Stomach smooth muscle (tissue), 2 donors: ENCODE results near the gene PHYHIPL.
A peak's percentile ranks its signal among the peaks of the same experiment; 100 is the strongest.

ENCODE experiments used
- H3K27ac ChIP-seq: one replicate; pipeline ENCODE4 v1.7.0; 2013; ENCODE audit warnings: mild to moderate bottlenecking, low read length, inconsistent platforms
- H3K27me3 ChIP-seq, 2 donors: one replicate each; pipeline ENCODE4 v1.7.0; 2013; ENCODE audit warnings: low read length in 2 of 2; ENCODE audit not compliant: insufficient read depth in 2 of 2, control insufficient read depth in 1 of 2
- H3K36me3 ChIP-seq, 2 donors: one replicate each; pipeline ENCODE4 v1.7.0; 2013; ENCODE audit warnings: low read length in 2 of 2; ENCODE audit not compliant: control insufficient read depth in 2 of 2, insufficient read depth in 2 of 2
- H3K4me1 ChIP-seq: one replicate; pipeline ENCODE4 v1.7.0; 2013; ENCODE audit warnings: low read length; ENCODE audit not compliant: control insufficient read depth, insufficient read depth
- H3K4me3 ChIP-seq, 2 donors: one replicate each; pipeline ENCODE4 v1.7.0; 2013; ENCODE audit warnings: low read length in 2 of 2
- H3K9ac ChIP-seq, 2 donors: one replicate each; pipeline ENCODE4 v1.7.0; 2013; ENCODE audit warnings: low read length in 2 of 2, mild to moderate bottlenecking in 1 of 2
- H3K9me3 ChIP-seq, 2 donors: one replicate each; pipeline ENCODE4 v1.7.0; 2013; ENCODE audit warnings: low read length in 2 of 2; ENCODE audit not compliant: control insufficient read depth in 2 of 2
- donor health status: healthy.
- donor health status: Pancreatic carcinoma.

The PHYHIPL gene

GRCh38 chr10:59155556-59155955 lies 20.9 kb upstream of the PHYHIPL start:
- no peak overlapping the region for H3K9ac ChIP-seq
- no peaks in the 10 kb centered on the region for H3K9me3 ChIP-seq
- H3K4me1 ChIP-seq: no peaks in the 10 kb centered on the region
- H3K36me3 ChIP-seq: no peaks in the 10 kb centered on the region
- no peak overlapping the region for H3K4me3 ChIP-seq
- H3K27me3 ChIP-seq: no peaks in the 10 kb centered on the region
- no peak overlapping the region for H3K27ac ChIP-seq

GRCh38 chr10:59167512-59167911 lies 8.9 kb upstream of the PHYHIPL start:
- no peak overlapping the region for H3K27ac ChIP-seq
- H3K4me1 ChIP-seq: no peaks in the 10 kb centered on the region
- H3K27me3 ChIP-seq: no peaks in the 10 kb centered on the region
- H3K9ac ChIP-seq: no peak overlapping the region
- H3K9me3 ChIP-seq: peaks cover 0 to 4% of the 10 kb centered on the region in 2 donors
- no peak overlapping the region for H3K4me3 ChIP-seq
- H3K36me3 ChIP-seq: no peaks in the 10 kb centered on the region

GRCh38 chr10:59172567-59172966 lies 3.9 kb upstream of the PHYHIPL start:
- Histone ChIP-seq H3K36me3 (no peaks in the 10 kb centered on the region), H3K4me1 (peaks cover 7% of the 10 kb centered on the region), H3K27me3 (peaks cover 8 to 22% of the 10 kb centered on the region in 2 donors), H3K9ac (no peak overlapping the region), H3K9me3 (peaks cover 0 to 3% of the 10 kb centered on the region in 2 donors), H3K27ac (no peak overlapping the region), H3K4me3 (no peak overlapping the region)

- no peaks in the 10 kb centered on the region for H3K9me3 ChIP-seq
- peaks cover 8 to 28% of the 10 kb centered on the region in 2 donors for H3K27me3 ChIP-seq
- peaks cover 7% of the 10 kb centered on the region for H3K4me1 ChIP-seq
- H3K9ac ChIP-seq: no peak overlapping the region
- H3K27ac ChIP-seq: no peak overlapping the region
- no peaks in the 10 kb centered on the region for H3K36me3 ChIP-seq
- H3K4me3 ChIP-seq: no peak overlapping the region
Measured at GRCh38 chr10:59173414-59173813, 3.0 kb upstream of the PHYHIPL start.

GRCh38 chr10:59175538-59176240 lies 754 bp upstream of the PHYHIPL start:
- H3K36me3 ChIP-seq: no peaks in the 10 kb centered on the region
- no peaks in the 10 kb centered on the region for H3K9me3 ChIP-seq
- H3K4me3 ChIP-seq: peak overlapping the region; percentile 55 to 66
- H3K27me3 ChIP-seq: peaks cover 8 to 31% of the 10 kb centered on the region in 2 donors
- H3K4me1 ChIP-seq: peaks cover 7% of the 10 kb centered on the region
- no peak overlapping the region for H3K9ac ChIP-seq
- H3K27ac ChIP-seq: no peak overlapping the region

GRCh38 chr10:59177031-59177797 lies 771 bp downstream of the PHYHIPL start:
- no peak overlapping the region for H3K27ac ChIP-seq
- peaks cover 8 to 31% of the 10 kb centered on the region in 2 donors for H3K27me3 ChIP-seq
- H3K9ac ChIP-seq: no peak overlapping the region
- no peaks in the 10 kb centered on the region for H3K9me3 ChIP-seq
- peak overlapping the region; percentile 55 to 66 for H3K4me3 ChIP-seq
- peaks cover 7% of the 10 kb centered on the region for H3K4me1 ChIP-seq
- H3K36me3 ChIP-seq: no peaks in the 10 kb centered on the region

GRCh38 chr10:59177836-59178235 lies 1.4 kb downstream of the PHYHIPL start:
- Histone ChIP-seq H3K9ac (no peak overlapping the region), H3K4me3 (no peak overlapping the region), H3K4me1 (peaks cover 7% of the 10 kb centered on the region), H3K9me3 (no peaks in the 10 kb centered on the region), H3K27me3 (peaks cover 8 to 31% of the 10 kb centered on the region in 2 donors), H3K36me3 (no peaks in the 10 kb centered on the region), H3K27ac (no peak overlapping the region)

- Histone ChIP-seq H3K9me3 (no peaks in the 10 kb centered on the region), H3K36me3 (no peaks in the 10 kb centered on the region), H3K9ac (no peak overlapping the region), H3K4me1 (peaks cover 7% of the 10 kb centered on the region), H3K27me3 (peaks cover 8 to 31% of the 10 kb centered on the region in 2 donors), H3K27ac (no peak overlapping the region), H3K4me3 (no peak overlapping the region)
Measured at GRCh38 chr10:59179068-59179467, 2.6 kb downstream of the PHYHIPL start.

- H3K4me1 ChIP-seq: peaks cover 5% of the 10 kb centered on the region
- H3K4me3 ChIP-seq: no peak overlapping the region
- H3K9me3 ChIP-seq: no peaks in the 10 kb centered on the region
- H3K36me3 ChIP-seq: no peaks in the 10 kb centered on the region
- H3K9ac ChIP-seq: no peak overlapping the region
- peaks cover 8 to 26% of the 10 kb centered on the region in 2 donors for H3K27me3 ChIP-seq
- H3K27ac ChIP-seq: no peak overlapping the region
Measured at GRCh38 chr10:59180689-59181270, 4.3 kb downstream of the PHYHIPL start.

GRCh38 chr10:59181668-59182067 lies 5.2 kb downstream of the PHYHIPL start:
- no peak overlapping the region for H3K4me3 ChIP-seq
- no peaks in the 10 kb centered on the region for H3K36me3 ChIP-seq
- peaks cover 2% of the 10 kb centered on the region for H3K4me1 ChIP-seq
- H3K27ac ChIP-seq: no peak overlapping the region
- H3K9me3 ChIP-seq: no peaks in the 10 kb centered on the region
- H3K27me3 ChIP-seq: peaks cover 7 to 17% of the 10 kb centered on the region in 2 donors
- H3K9ac ChIP-seq: no peak overlapping the region
